Neural cell (in vitro differentiated cells): ENCODE measurements around the gene TXNRD3. TPM values are rescaled to one million over a fixed set of nuclear protein-coding genes. Genes with fewer than 3 reads are reported as not detected.

Source experiments
- H2AFZ ChIP-seq: fragments of 200-600, 300-800 bp; sonication (generic), shearing (Covaris generic); 2 replicates; pipeline ENCODE4 v1.6.0; 2014; ENCODE audit warnings: low read depth, mild to moderate bottlenecking, antibody characterized with exemption, low read length, moderate library complexity
- H3F3A ChIP-seq: fragments of 200-600 bp; shearing (Covaris generic); 2 replicates; pipeline ENCODE4 v1.6.1; 2016; ENCODE audit warnings: mild to moderate bottlenecking, moderate library complexity, mixed read lengths, antibody characterized with exemption, low read length; ENCODE audit not compliant: insufficient read depth, poor library complexity, severe bottlenecking
- H3K27ac ChIP-seq: fragments of 200-600, 300-800 bp; sonication (generic), shearing (Covaris generic); 2 replicates; pipeline ENCODE4 v1.5.1; 2014; ENCODE audit warnings: mild to moderate bottlenecking, low read length, moderate library complexity
- H3K27me3 ChIP-seq: fragments of 300-800, 200-600 bp; sonication (generic), shearing (Covaris generic); 2 replicates; pipeline ENCODE4 v1.6.0; 2014; ENCODE audit warnings: mild to moderate bottlenecking, low read depth, low read length, moderate library complexity; ENCODE audit not compliant: insufficient read depth
- H3K36me3 ChIP-seq: fragments of 300-800, 200-600 bp; sonication (generic), shearing (Covaris generic); 2 replicates; pipeline ENCODE4 v1.5.1; 2014; ENCODE audit warnings: mild to moderate bottlenecking, antibody characterized with exemption, low read length, moderate library complexity; ENCODE audit not compliant: insufficient read depth
- H3K4me2 ChIP-seq: fragments of 300-800, 200-600 bp; sonication (generic), shearing (Covaris generic); 2 replicates; pipeline ENCODE4 v1.6.0; 2014; ENCODE audit warnings: mild to moderate bottlenecking, low read length
- H3K4me3 ChIP-seq: fragments of 300-800, 200-600 bp; sonication (generic), shearing (Covaris generic); 2 replicates; pipeline ENCODE4 v1.5.1; 2014; ENCODE audit warnings: mild to moderate bottlenecking, low read length, moderate library complexity
- H3K79me2 ChIP-seq: fragments of 200-600 bp; shearing (Covaris generic); replicated peaks from 2 replicates; pipeline ENCODE4 v1.6.0; 2014; ENCODE audit warnings: mild to moderate bottlenecking, low read length, moderate library complexity; ENCODE audit not compliant: insufficient read depth
- H3K9ac ChIP-seq: fragments of 300-800, 200-600 bp; sonication (generic), shearing (Covaris generic); 2 replicates; pipeline ENCODE4 v1.6.1; 2016; ENCODE audit warnings: mild to moderate bottlenecking, low read length, mixed read lengths
- H3K9me2 ChIP-seq: fragments of 200-600 bp; shearing (Covaris generic); 2 replicates; pipeline ENCODE4 v1.6.1; 2016; ENCODE audit warnings: mild to moderate bottlenecking, low read length, mixed read lengths; ENCODE audit not compliant: insufficient read depth
- H3K9me3 ChIP-seq: fragments of 200-600, 300-800 bp; sonication (generic), shearing (Covaris generic); 2 replicates; pipeline ENCODE4 v1.6.1; 2016; ENCODE audit warnings: mild to moderate bottlenecking, mixed run types, low read length, moderate library complexity, mixed read lengths
- H4K20me1 ChIP-seq: fragments of 200-600 bp; shearing (Covaris generic); 2 replicates; pipeline ENCODE4 v1.6.1; 2016; ENCODE audit warnings: mild to moderate bottlenecking, mixed run types; ENCODE audit not compliant: insufficient read depth
- EP300 ChIP-seq: fragments of 450-650 bp; conservative IDR thresholded peaks from 2 replicates; pipeline ENCODE4 v1.6.1; 2014; ENCODE audit warnings: antibody characterized with exemption, mild to moderate bottlenecking, moderate library complexity; ENCODE audit not compliant: poor library complexity, severe bottlenecking
- EZH2 ChIP-seq: fragments of 200-600, 300-800 bp; shearing (Covaris generic), sonication (generic); IDR thresholded peaks from 2 replicates; pipeline ENCODE4 v1.6.1; 2014; ENCODE audit warnings: antibody characterized with exemption, low read length, borderline replicate concordance, mild to moderate bottlenecking; ENCODE audit not compliant: insufficient read depth, poor library complexity, severe bottlenecking
- MXI1 ChIP-seq: fragments of 450-650 bp; conservative IDR thresholded peaks from 2 replicates; pipeline ENCODE4 v1.6.1; 2014; ENCODE audit warnings: antibody characterized with exemption, mild to moderate bottlenecking; ENCODE audit not compliant: poor library complexity, severe bottlenecking
- POLR2AphosphoS5 ChIP-seq: IDR thresholded peaks from 2 replicates; pipeline ENCODE4 v1.6.1; 2012
- RAD21 ChIP-seq: fragments of 450-650 bp; conservative IDR thresholded peaks from 2 replicates; pipeline ENCODE4 v1.6.1; 2014; ENCODE audit warnings: antibody characterized with exemption, mild to moderate bottlenecking, moderate library complexity
- SMC3 ChIP-seq: fragments of 450-650 bp; conservative IDR thresholded peaks from 2 replicates; pipeline ENCODE4 v1.6.1; 2014; ENCODE audit warnings: antibody characterized with exemption, mild to moderate bottlenecking, moderate library complexity; ENCODE audit not compliant: poor library complexity
- TAF1 ChIP-seq: IDR thresholded peaks from 2 replicates; pipeline ENCODE4 v1.6.1; 2012; ENCODE audit warnings: low read depth
- polyA plus RNA-seq: library from polyadenylated mRNA; depleted of rRNA; stranded (reverse); fragments of >200 nt; gene quantifications from 2 replicates; pipeline ENCODE4 v1.2.3, GENCODE V29; 2014
- TF ChIP-seq, protein P1 (sequence below): fragments of 450-650 bp; IDR thresholded peaks from 2 replicates; pipeline ENCODE4 v1.5.1; 2014; ENCODE audit warnings: antibody characterized with exemption, mild to moderate bottlenecking, moderate library complexity; ENCODE audit not compliant: poor library complexity, severe bottlenecking
- TF ChIP-seq, protein P2 (sequence below): IDR thresholded peaks from 2 replicates; pipeline ENCODE4 v1.6.1; 2012; ENCODE audit warnings: borderline replicate concordance

TXNRD3 gene
- polyA plus RNA-seq, 1 donor from 2014 or later, result 2.2 TPM

GRCh38 chr3:126618021-126618420, 36.9 kb downstream of the TXNRD3 start:
- H3F3A ChIP-seq, result no peaks in the 10 kb centered on the region
- TF ChIP-seq EP300, result no peak
- TF ChIP-seq, protein P1, sequence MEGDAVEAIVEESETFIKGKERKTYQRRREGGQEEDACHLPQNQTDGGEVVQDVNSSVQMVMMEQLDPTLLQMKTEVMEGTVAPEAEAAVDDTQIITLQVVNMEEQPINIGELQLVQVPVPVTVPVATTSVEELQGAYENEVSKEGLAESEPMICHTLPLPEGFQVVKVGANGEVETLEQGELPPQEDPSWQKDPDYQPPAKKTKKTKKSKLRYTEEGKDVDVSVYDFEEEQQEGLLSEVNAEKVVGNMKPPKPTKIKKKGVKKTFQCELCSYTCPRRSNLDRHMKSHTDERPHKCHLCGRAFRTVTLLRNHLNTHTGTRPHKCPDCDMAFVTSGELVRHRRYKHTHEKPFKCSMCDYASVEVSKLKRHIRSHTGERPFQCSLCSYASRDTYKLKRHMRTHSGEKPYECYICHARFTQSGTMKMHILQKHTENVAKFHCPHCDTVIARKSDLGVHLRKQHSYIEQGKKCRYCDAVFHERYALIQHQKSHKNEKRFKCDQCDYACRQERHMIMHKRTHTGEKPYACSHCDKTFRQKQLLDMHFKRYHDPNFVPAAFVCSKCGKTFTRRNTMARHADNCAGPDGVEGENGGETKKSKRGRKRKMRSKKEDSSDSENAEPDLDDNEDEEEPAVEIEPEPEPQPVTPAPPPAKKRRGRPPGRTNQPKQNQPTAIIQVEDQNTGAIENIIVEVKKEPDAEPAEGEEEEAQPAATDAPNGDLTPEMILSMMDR, result no peak
- TF ChIP-seq SMC3, result no peak
- TF ChIP-seq POLR2AphosphoS5, result no peak
- TF ChIP-seq TAF1, result no peak
- TF ChIP-seq, protein P2, sequence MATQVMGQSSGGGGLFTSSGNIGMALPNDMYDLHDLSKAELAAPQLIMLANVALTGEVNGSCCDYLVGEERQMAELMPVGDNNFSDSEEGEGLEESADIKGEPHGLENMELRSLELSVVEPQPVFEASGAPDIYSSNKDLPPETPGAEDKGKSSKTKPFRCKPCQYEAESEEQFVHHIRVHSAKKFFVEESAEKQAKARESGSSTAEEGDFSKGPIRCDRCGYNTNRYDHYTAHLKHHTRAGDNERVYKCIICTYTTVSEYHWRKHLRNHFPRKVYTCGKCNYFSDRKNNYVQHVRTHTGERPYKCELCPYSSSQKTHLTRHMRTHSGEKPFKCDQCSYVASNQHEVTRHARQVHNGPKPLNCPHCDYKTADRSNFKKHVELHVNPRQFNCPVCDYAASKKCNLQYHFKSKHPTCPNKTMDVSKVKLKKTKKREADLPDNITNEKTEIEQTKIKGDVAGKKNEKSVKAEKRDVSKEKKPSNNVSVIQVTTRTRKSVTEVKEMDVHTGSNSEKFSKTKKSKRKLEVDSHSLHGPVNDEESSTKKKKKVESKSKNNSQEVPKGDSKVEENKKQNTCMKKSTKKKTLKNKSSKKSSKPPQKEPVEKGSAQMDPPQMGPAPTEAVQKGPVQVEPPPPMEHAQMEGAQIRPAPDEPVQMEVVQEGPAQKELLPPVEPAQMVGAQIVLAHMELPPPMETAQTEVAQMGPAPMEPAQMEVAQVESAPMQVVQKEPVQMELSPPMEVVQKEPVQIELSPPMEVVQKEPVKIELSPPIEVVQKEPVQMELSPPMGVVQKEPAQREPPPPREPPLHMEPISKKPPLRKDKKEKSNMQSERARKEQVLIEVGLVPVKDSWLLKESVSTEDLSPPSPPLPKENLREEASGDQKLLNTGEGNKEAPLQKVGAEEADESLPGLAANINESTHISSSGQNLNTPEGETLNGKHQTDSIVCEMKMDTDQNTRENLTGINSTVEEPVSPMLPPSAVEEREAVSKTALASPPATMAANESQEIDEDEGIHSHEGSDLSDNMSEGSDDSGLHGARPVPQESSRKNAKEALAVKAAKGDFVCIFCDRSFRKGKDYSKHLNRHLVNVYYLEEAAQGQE, result no peak
- no peak for TF ChIP-seq EZH2
- TF ChIP-seq MXI1, result no peak
- TF ChIP-seq RAD21, result no peak
- H3K27ac ChIP-seq, result no peak overlapping the region
- no peaks in the 10 kb centered on the region for H3K9me3 ChIP-seq
- H3K79me2 ChIP-seq, result no peaks in the 10 kb centered on the region
- H3K4me2 ChIP-seq, result no peak overlapping the region
- H4K20me1 ChIP-seq, result no peaks in the 10 kb centered on the region
- H2AFZ ChIP-seq, result no peak overlapping the region
- no peaks in the 10 kb centered on the region for H3K27me3 ChIP-seq
- H3K9me2 ChIP-seq, result no peaks in the 10 kb centered on the region
- no peak overlapping the region for H3K4me3 ChIP-seq
- H3K9ac ChIP-seq, result no peak overlapping the region
- no peaks in the 10 kb centered on the region for H3K36me3 ChIP-seq

DNA sequence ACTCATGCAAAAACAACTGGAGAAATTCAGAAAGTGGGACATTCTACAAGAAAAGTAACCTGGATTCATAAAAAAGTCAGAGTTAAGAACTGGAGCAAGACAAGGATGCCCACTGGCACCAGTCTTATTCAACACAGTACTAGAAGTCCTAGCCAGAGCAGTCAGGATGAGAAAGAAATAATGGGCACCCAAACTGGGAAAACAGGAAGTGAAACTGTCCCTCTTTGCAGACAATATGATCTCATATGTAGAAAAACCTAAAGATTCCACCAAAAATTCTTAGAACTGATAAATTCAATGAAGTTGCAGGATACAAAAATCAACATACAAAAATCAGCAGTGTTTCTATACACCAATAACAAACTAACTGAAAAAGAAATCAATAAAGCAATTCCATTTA, 37.4 kb downstream of the TXNRD3 start:
- H3K9me3 ChIP-seq, result no peaks in the 10 kb centered on the region
- H3F3A ChIP-seq, result no peaks in the 10 kb centered on the region
- no peak overlapping the region for H2AFZ ChIP-seq
- no peak overlapping the region for H3K27ac ChIP-seq
- no peaks in the 10 kb centered on the region for H3K27me3 ChIP-seq
- no peak overlapping the region for H3K4me3 ChIP-seq
- no peaks in the 10 kb centered on the region for H3K36me3 ChIP-seq
- no peaks in the 10 kb centered on the region for H4K20me1 ChIP-seq
- no peak overlapping the region for H3K4me2 ChIP-seq
- TF ChIP-seq EZH2 (no peak), MXI1 (no peak)
- no peaks in the 10 kb centered on the region for H3K9me2 ChIP-seq
- no peak overlapping the region for H3K9ac ChIP-seq
- no peaks in the 10 kb centered on the region for H3K79me2 ChIP-seq

DNA sequence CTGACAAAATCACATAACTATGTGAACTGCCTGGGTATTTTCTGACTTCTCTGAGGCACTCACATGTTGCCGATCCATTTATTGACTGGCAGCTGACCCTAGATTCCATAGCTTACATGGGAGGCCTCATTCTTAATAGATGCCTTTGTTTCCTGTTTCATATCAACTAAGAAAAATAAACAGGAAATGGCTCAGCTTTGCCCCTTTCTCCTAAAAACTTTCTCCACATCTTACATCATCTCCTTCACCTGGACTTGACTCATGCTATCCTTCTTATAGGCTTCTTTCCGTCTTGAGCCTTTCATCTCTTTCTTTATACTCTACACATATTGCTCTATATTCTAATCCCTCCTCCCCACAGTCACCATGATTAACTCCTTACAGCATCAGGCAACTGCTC, 38.0 kb downstream of the TXNRD3 start:
- H2AFZ ChIP-seq, result no peak overlapping the region
- no peaks in the 10 kb centered on the region for H3K36me3 ChIP-seq
- no peaks in the 10 kb centered on the region for H4K20me1 ChIP-seq
- H3F3A ChIP-seq, result no peaks in the 10 kb centered on the region
- H3K9ac ChIP-seq, result no peak overlapping the region
- no peak overlapping the region for H3K4me3 ChIP-seq
- H3K27me3 ChIP-seq, result no peaks in the 10 kb centered on the region
- no peak overlapping the region for H3K4me2 ChIP-seq
- no peaks in the 10 kb centered on the region for H3K9me2 ChIP-seq
- no peaks in the 10 kb centered on the region for H3K79me2 ChIP-seq
- TF ChIP-seq, protein P1, result no peak
- TF ChIP-seq TAF1, result no peak
- TF ChIP-seq, protein P2, result no peak
- TF ChIP-seq SMC3, result no peak
- no peak for TF ChIP-seq EZH2
- no peak for TF ChIP-seq RAD21
- TF ChIP-seq MXI1, result no peak
- no peaks in the 10 kb centered on the region for H3K9me3 ChIP-seq
- no peak overlapping the region for H3K27ac ChIP-seq
